GM18861 (cell line): ENCODE measurements around the gene OR2G6.
"Not testable (repeated sequence)": the region's sequence is repeated elsewhere in the genome, so short reads cannot be mapped to it uniquely, and the experiment has no call there.

Experiments
- ATAC-seq: cut with Tn5 transposase; IDR thresholded peaks from one replicate; pipeline ENCODE4 v1.9.1; 2021; ENCODE audit not compliant: unreplicated experiment

The OR2G6 gene

DNA sequence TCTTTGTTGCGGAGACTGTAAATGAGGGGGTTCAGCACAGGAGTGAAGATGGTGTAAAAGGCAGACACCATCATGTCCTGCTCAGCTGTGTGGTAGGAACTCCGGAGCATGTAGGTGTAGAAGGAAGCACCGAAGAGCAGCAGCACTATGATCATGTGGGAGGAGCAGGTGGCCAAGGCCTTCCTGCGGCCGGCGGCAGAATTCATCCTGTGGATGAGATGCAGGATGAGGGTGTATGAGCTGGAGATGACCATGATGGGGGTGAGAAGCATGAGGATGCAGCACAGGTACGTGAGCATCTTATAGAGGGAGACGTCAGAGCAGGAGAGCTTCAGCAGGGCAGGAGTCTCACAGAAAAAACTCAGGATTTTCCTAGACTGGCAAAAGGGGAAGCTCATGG, 66.0 kb downstream of the OR2G6 start:
- ATAC-seq: not testable (repeated sequence)

- not testable (repeated sequence) for ATAC-seq
Measured at GRCh38 chr1:248574657-248575056, 66.8 kb downstream of the OR2G6 start, which contains the start of gene OR2T34. TSS of gene OR2T34 (minus strand) at chr1:248574757. CDS start at chr1:248574757, 0 bp downstream.

- no peak for ATAC-seq
Measured at GRCh38 chr1:248576260-248576980, 68.5 kb downstream of the OR2G6 start.
